Measurements from ENCODE around the gene EXPH5.
"Not testable (repeated sequence)": the region's sequence is repeated elsewhere in the genome, so short reads cannot be mapped to it uniquely, and the experiment has no call there.

The EXPH5 gene, protein sequence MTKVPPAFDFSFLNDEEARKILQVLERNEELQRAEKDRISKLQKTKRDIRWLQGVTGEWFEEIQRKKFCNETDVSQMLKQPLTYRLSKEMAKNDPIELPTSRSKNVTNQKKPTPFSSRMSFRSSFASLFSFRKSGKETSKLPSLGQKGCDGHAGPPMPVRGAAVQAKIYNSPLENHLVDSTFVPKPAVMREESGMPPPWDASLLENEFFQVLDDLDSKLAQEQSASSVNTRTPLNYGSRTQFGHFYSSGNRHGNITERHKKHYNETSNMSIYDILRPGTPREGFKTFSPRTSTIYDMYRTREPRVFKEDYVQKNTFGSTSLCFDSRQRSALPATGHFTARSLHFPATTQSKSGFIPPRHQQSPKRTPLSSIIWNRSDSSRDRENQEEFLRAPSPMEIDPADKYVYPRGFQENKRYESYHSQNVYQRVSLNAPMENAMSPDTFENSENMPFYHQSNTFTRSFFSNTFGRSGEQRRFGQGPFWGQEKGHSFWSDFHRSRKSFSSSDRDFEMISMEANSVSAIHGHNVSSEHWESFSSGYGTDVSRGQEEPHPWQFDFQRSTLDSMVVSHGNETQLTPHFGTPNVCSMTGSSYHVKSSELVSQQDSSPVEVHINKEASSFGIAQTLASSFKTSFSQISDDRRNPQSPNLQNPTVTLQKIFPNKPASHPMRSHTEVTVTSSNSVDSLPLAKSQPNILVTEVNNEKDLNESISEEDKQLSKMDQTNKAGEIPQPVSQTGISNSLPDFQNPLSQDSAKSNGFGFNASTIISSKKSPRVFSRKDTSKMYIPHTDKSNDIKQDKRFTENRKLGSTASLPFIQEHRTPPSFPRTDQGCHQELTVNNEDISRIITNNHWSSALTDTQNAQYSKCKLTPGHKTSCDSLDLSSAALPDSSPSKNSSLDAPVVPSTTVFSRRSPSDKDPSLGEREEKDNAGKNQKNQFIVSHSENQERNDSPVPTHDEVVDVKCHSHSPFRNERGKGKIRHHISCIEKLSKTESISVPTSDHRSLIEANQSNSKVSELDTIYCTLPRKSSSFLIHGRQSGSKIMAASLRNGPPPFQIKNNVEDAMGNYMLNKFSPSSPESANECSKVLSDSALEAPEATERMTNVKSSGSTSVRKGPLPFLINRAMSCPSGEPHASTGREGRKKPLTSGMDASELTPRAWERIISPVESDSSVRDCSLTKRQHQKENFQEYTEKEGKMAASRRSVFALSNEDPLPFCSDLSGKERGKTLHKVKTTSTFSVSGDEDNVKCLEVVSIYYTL (N-terminal part only)

GRCh38 chr11:108593214-108593922 lies at the start of gene EXPH5:
TSS of gene EXPH5 (minus strand) at chr11:108593768. CDS start at chr11:108593536, 232 bp downstream.
- peak within 1 kb of the TSS; percentile 19 to 28 for H3K27ac ChIP-seq
- peaks cover 0 to 5% of the 10 kb centered on the region in 2 donors for H3K27me3 ChIP-seq
- H3K9me3 ChIP-seq: no peaks in the 10 kb centered on the region
- peak within 1 kb of the TSS; percentile 62 to 71 for H3K4me3 ChIP-seq
- H3K36me3 ChIP-seq: no peaks in the 10 kb centered on the region
- peak; percentile 80 to 85 for DNase-seq
- intact Hi-C loops (cut with DNase I; ENCODE audit: low total_unique reads): no loop called here
- peaks cover 0 to 16% (median 8%) of the 10 kb centered on the region in 4 donors for H3K4me1 ChIP-seq
- no peak for TF ChIP-seq CTCF (IDR thresholded peaks at IDR 0.05)

- intact Hi-C loops (cut with DNase I; ENCODE audit: low total_unique reads); DNase-seq: not testable (repeated sequence)
Observed at GRCh38 chr11:108641752-108642151, 48.2 kb upstream of the EXPH5 start.

GRCh38 chr11:108639146-108639545 lies 45.6 kb upstream of the EXPH5 start:
- H3K27ac ChIP-seq: no peak overlapping the region
- no peaks in the 10 kb centered on the region for H3K27me3 ChIP-seq
- no peak for DNase-seq
- intact Hi-C loops (cut with DNase I; ENCODE audit: low total_unique reads): no loop called here
- no peak for TF ChIP-seq CTCF (IDR thresholded peaks at IDR 0.05)
- H3K4me1 ChIP-seq: no peaks in the 10 kb centered on the region
- no peak overlapping the region for H3K4me3 ChIP-seq
- no peaks in the 10 kb centered on the region for H3K9me3 ChIP-seq
- H3K36me3 ChIP-seq: no peaks in the 10 kb centered on the region

More at GRCh38 chr11:108641752-108642151, 48.2 kb upstream of the EXPH5 start:
- not testable (repeated sequence) for H3K36me3 ChIP-seq, H3K4me3 ChIP-seq, H3K9me3 ChIP-seq, H3K4me1 ChIP-seq, H3K27me3 ChIP-seq, H3K27ac ChIP-seq

GRCh38 chr11:108636222-108636621 lies 42.7 kb upstream of the EXPH5 start:
- Histone ChIP-seq H3K4me3 (no peak overlapping the region), H3K4me1 (no peaks in the 10 kb centered on the region), H3K27me3 (no peaks in the 10 kb centered on the region), H3K9me3 (no peaks in the 10 kb centered on the region), H3K27ac (no peak overlapping the region), H3K36me3 (no peaks in the 10 kb centered on the region)
- DNase-seq: no peak
- TF ChIP-seq CTCF (IDR thresholded peaks at IDR 0.05): no peak
- intact Hi-C loops (cut with DNase I; ENCODE audit: low total_unique reads): no loop called here

- intact Hi-C loops (cut with DNase I; ENCODE audit: low total_unique reads): no loop called here
- H3K4me3 ChIP-seq: no peak overlapping the region
- TF ChIP-seq CTCF (IDR thresholded peaks at IDR 0.05): no peak
Observed at GRCh38 chr11:108635106-108635505, 41.5 kb upstream of the EXPH5 start.

More at GRCh38 chr11:108635106-108635505, 41.5 kb upstream of the EXPH5 start:
- Histone ChIP-seq H3K27me3 (no peaks in the 10 kb centered on the region), H3K9me3 (no peaks in the 10 kb centered on the region), H3K27ac (no peak overlapping the region), H3K36me3 (no peaks in the 10 kb centered on the region), H3K4me1 (no peaks in the 10 kb centered on the region)
- no peak for DNase-seq
